PC-9 (cell line): ENCODE results near the gene MIGA1.

Experiments
- EZH2 ChIP-seq: fragments of 200-600 bp; sonication (generic); IDR thresholded peaks from 2 replicates; pipeline ENCODE4 v1.8.0; 2017; ENCODE audit warnings: antibody characterized with exemption, low read depth
- TF ChIP-seq, protein P1 (sequence below): fragments of 200-600 bp; sonication (generic); conservative IDR thresholded peaks from 2 replicates; pipeline ENCODE4 v1.6.1; 2017; ENCODE audit warnings: mixed run types, antibody characterized with exemption, mild to moderate bottlenecking, moderate library complexity

GRCh38 chr1:77846966-77847365, 67.5 kb downstream of the MIGA1 start:
- TF ChIP-seq, protein P1, sequence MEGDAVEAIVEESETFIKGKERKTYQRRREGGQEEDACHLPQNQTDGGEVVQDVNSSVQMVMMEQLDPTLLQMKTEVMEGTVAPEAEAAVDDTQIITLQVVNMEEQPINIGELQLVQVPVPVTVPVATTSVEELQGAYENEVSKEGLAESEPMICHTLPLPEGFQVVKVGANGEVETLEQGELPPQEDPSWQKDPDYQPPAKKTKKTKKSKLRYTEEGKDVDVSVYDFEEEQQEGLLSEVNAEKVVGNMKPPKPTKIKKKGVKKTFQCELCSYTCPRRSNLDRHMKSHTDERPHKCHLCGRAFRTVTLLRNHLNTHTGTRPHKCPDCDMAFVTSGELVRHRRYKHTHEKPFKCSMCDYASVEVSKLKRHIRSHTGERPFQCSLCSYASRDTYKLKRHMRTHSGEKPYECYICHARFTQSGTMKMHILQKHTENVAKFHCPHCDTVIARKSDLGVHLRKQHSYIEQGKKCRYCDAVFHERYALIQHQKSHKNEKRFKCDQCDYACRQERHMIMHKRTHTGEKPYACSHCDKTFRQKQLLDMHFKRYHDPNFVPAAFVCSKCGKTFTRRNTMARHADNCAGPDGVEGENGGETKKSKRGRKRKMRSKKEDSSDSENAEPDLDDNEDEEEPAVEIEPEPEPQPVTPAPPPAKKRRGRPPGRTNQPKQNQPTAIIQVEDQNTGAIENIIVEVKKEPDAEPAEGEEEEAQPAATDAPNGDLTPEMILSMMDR, result no peak
- TF ChIP-seq EZH2, result no peak
